ENCODE results near the gene DGLUCY.
"Not testable (repeated sequence)": the region's sequence is repeated elsewhere in the genome, so short reads cannot be mapped to it uniquely, and the experiment has no call there.

DGLUCY gene

GRCh38 chr14:91113829-91114078, at the start of gene DGLUCY:
Gene DGLUCY, plus strand, starts transcription at chr14:91114073. Its CDS starts 46,222 bp downstream, at chr14:91160295.
- no peak for FAIRE-seq

DNA sequence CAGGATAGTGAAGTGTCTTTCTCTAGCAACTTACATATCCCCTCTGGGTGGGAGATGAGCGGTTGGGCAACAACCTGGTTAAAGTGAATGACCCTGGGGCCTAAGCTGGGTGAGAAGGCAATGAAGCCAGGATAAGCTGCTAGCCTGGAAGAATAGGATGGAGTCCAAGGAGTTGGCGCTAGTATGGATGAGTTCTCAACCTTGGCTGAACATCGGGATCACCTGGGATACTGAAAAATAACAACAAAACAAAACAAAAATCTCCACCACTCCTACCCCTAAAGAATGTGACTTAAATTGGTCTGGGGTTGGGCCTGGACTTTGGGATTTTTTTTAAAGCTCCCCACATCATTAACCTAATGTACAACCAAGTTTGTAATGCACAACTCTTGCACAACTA, 48.6 kb upstream of the DGLUCY start:
- no peak for FAIRE-seq

DNA sequence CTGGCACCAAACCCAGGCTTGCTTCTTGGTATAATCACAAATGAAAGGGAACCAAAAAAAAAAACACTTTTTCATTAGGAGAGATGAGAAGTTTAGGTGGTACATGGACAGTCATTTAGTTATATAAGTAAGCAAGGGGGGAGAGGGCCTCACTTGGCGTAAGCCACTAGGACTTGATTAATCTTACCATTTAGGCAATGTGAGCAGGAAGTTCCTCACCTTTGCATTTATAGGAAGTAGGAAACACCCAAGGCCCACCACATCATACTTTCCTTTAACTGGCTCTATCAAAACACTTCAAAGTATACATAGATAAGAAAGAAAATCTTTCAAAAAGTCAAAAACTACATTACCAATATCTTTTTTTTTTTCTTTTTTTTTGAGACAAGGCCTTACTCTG, 46.7 kb upstream of the DGLUCY start:
- no peak for FAIRE-seq

- FAIRE-seq = no peak
Observed at GRCh38 chr14:91068642-91069041, 45.2 kb upstream of the DGLUCY start.

DNA sequence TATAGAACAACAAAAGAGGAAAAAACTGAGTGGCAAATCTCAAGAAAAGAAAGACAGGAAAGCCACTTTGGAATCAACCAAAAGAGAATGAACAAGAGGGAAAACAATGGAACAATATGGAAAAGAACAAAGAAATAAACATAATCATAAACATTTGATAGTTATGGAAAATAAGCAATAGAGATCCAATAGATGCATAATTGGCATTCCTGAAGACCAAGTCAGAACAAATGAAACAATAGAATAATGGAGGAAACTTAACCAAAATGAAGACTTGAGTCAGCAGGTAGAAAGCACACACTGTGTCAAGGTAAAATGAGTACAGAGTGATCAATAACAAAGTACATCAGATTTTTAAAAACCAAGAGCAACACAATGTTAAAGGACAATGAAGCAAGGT, 43.3 kb upstream of the DGLUCY start:
- no peak for FAIRE-seq

DNA sequence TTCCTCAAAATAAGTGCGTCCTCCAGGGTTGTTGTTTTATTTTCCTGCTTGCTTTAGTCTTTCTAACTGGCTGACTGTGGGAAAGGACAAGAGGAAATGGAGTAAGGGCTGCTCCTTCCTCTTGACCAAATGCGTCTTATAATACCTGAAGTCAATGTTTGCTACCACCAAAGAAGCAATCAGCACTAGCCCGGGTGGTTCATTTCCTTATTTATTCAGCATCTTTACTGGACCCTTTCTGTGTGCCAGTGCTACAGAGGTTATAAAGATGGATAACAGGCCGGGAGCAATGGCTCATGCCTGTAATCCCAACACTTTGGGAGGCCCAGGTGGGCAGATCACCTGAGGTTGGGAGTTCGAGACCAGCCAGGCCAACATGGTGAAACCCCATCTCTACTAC, 38.3 kb upstream of the DGLUCY start:
- FAIRE-seq = no peak

DNA sequence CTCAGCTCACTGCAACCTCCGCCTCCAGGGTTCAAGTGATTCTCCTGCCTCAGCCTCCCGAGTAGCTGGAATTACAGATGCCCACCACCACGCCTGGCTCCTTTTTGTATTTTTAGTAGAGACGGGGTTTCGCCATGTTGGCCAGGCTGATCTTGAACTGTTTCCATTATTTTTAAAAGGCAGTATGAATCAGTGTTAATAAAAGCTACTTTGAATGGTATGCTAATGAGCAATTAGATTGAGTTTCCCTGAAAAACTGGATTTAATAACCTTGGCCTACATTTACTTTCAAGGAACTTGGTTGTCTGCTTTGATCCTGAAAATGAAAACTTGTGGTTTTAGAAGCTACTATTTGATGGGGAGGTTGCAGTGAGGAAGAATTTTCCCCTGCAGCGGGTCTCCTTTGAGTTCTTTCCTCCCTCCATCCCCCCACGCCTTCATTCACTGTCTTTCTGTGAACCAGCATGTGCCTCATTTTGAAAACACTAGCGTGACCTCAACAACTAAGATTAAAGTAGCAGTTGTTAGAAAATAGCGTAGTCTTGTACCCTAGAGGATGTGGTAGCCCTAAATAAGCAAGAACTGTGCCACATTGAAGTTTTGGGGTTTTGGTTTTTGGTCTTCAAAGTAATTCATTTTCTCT, 35.7 kb upstream of the DGLUCY start:
- FAIRE-seq = no peak

- FAIRE-seq = no peak
Observed at GRCh38 chr14:91080071-91080470, 33.8 kb upstream of the DGLUCY start.

DNA sequence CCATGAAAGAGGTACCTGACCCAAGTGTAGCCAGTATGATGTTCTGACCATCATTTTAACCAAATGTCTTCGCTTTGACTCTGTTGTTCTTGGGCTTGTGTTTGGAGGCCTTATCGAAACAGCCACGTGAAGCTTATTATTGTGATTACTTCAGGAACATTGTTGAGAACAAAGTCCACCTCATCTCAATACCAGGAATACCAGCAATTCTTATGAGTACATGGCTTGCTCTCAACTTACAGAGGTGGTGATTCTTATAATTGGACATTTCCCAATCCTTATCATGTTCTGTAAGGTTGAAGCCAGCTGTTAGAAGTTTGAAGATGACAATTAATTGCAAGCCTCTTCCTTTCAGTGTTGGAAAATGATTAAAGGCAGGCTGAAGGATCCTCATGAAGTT, 31.6 kb upstream of the DGLUCY start:
- FAIRE-seq = no peak

GRCh38 chr14:91084516-91084915, 29.4 kb upstream of the DGLUCY start:
- FAIRE-seq = no peak

GRCh38 chr14:91087470-91087869, 26.4 kb upstream of the DGLUCY start:
- not testable (repeated sequence) for FAIRE-seq

GRCh38 chr14:91088585-91089235, 25.2 kb upstream of the DGLUCY start:
- no peak for FAIRE-seq

- no peak for FAIRE-seq
Observed at GRCh38 chr14:91089958-91090535, 23.8 kb upstream of the DGLUCY start.

DNA sequence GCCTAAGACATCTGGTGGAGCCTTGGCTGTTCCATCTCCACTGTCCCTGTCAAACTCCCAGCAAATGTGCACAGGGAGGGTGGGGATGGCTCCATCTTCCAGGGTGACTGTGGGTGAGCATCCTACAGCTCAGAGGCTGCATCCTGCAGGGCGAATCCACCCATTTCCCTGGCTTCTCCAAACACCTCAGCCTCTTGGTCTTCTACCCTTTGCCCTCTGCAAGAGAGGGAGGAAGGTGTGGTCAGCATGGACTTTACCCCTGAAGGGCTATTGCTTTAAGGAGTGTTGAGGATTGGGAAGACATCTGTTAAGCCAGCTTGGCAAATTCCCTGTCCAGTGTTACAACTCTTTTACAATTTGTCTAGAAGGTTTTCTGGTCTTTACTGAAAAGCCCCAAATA, 23.1 kb upstream of the DGLUCY start:
- FAIRE-seq = no peak

DNA sequence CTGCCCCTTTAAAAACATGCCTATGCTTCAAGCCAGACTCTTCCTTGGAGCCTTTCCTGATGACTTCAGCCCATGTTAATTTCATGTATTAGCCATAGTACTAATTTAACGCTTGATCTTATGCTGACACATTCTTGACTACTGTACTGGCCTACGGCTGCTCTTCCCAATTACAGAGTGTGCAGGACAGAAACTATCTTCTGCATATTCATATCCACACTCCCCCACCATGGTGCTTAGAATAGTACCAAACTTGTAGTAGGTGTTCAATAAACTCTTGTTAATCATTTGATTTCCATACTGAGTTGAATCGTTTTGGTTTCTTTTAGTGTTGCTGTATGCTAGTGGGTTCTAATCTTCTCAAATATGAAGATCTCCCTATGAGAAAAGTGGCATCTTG, 21.8 kb upstream of the DGLUCY start:
- FAIRE-seq = no peak

GRCh38 chr14:91093743-91094472, 20.0 kb upstream of the DGLUCY start:
- FAIRE-seq = not testable (repeated sequence)

DNA sequence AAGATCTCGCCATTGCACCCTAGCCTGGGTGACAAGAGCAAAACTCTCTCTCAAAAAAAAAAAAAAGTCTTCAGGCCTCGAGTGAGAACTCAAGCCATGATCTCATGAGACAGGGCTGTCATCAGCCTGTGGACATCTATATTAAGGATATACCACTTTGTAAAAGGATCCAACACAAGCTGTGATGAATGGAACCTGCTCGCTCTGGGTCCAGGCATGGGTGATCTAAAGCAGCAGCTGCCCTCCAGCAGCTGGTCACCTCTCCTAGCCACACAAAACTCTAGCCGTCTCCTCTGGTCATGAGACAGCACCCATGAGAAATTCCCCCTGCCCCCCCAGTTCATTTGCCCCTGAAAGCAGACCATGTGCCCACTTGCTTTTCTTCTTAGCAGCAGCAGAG, 19.1 kb upstream of the DGLUCY start:
- FAIRE-seq = no peak

DNA sequence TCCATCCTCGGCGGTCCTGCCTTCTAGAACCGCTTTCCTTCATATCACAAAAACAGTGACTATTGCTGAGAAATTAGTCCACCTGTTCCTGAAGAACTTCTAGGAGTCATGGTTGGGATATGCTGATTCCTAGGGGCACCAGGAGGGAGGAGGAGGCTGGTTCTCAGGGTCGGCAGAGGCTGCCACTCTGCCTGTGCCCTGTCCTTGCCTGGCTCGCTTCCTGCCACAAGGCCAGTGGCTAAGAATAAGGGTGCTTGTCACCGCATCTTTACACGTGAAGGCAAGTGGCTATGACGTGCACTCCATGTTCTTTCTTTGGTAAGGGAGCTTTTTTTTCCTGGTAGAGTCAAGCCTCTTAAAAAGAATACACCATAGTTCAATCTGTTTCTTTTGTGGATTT, 18.7 kb upstream of the DGLUCY start:
- no peak for FAIRE-seq

GRCh38 chr14:91097657-91098056, 16.2 kb upstream of the DGLUCY start:
- FAIRE-seq = not testable (repeated sequence)

- FAIRE-seq = no peak
Observed at GRCh38 chr14:91098591-91098990, 15.3 kb upstream of the DGLUCY start.

- no peak for FAIRE-seq
Observed at GRCh38 chr14:91100102-91100501, 13.8 kb upstream of the DGLUCY start.

GRCh38 chr14:91103116-91103515, 10.8 kb upstream of the DGLUCY start:
- no peak for FAIRE-seq

GRCh38 chr14:91108941-91109611, 4.8 kb upstream of the DGLUCY start:
- no peak for FAIRE-seq
